ENCODE results near the gene MACROD2. TPM values are rescaled to one million over a fixed set of nuclear protein-coding genes. Genes with fewer than 3 reads are reported as not detected.

The MACROD2 gene
- total and polyA plus RNA-seq, 7 donors: 0.20 to 4.8 (median 0.87) TPM

DNA sequence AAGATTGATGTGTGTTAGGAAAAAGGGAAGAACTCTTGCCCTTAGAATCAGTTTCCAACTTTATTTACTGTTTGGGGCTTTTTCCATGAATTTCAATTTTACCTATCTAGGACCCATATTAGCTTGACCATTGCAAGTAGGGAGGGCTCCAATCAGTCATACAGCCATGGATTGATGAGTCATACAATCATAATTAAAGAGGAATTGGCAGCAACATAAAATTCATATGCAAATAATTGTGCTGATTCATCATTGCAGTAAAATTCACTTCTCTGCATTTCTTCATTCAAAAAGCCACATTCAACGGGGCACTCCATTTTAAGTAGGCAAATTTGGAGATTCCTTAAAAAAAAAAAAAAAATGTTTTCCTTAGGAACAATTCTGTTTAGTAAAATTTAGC lies 1561.6 kb downstream of the MACROD2 start:
- DNase-seq (no peak), ATAC-seq (no peak)
- Histone ChIP-seq H3K4me1 (no peaks in the 10 kb centered on the region), H3K27ac (no peak overlapping the region), H3K27me3 (ENCODE audit: insufficient read depth in 3 of 3, low read length in 2 of 3) (no peaks in the 10 kb centered on the region), H3K9me3 (peaks cover 4% of the 10 kb centered on the region), H3K36me3 (ENCODE audit: insufficient read depth in 1 of 2, low read depth in 1 of 2) (no peaks in the 10 kb centered on the region), H3K4me3 (no peak overlapping the region)
- intact Hi-C loops (cut with DNase I): no loop called here
- WGBS, 3 donors: 84 to 92% (median 84%) methylated on average over 1 of the region's 1 CpG
- no peak for TF ChIP-seq CTCF (IDR thresholded peaks at IDR 0.05)

DNA sequence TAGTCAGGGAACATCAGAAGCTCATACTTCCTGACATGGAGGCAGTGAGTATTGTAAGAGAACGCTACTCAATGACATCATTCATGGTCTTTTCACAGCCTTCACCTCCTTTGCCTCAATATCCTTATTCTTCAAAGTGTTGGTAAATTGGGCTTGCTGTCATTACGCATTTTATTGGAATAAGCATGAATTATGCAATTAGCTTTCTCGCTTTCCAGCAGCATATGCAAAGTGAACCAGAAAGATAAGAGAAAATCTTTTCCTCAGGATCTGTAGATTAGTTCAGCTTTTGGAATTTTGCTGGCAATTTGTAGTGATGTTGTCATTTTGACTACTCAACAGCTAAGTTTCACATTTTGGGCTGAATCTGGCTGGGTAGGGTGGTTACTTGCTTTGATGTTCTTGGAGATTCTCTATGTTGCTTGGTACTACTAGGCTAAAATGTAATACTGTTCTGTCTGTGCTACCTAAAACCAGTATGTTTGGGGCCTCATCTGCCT lies 1565.8 kb downstream of the MACROD2 start:
- intact Hi-C loops (cut with DNase I): no loop called here
- Histone ChIP-seq H3K27me3 (ENCODE audit: insufficient read depth in 3 of 3, low read length in 2 of 3) (no peaks in the 10 kb centered on the region), H3K4me1 (no peaks in the 10 kb centered on the region), H3K36me3 (ENCODE audit: insufficient read depth in 1 of 2, low read depth in 1 of 2) (no peaks in the 10 kb centered on the region), H3K9me3 (no peaks in the 10 kb centered on the region), H3K4me3 (no peak overlapping the region), H3K27ac (no peak overlapping the region)
- ATAC-seq: no peak
- DNase-seq: no peak
- 89 to 92% (median 90%) methylated on average over 3 of the region's 3 CpGs for WGBS, 3 donors
- TF ChIP-seq CTCF (IDR thresholded peaks at IDR 0.05): no peak

- no peaks in the 10 kb centered on the region for H3K4me1 ChIP-seq
- 27 to 41% (median 40%) methylated on average over 5 of the region's 5 CpGs for WGBS, 3 donors
- no peak for ATAC-seq
- no peaks in the 10 kb centered on the region for H3K27me3 ChIP-seq (ENCODE audit: insufficient read depth in 3 of 3, low read length in 2 of 3)
- intact Hi-C loops (cut with DNase I): no loop called here
- H3K27ac ChIP-seq: no peak overlapping the region
- DNase-seq: no peak
- no peaks in the 10 kb centered on the region for H3K9me3 ChIP-seq
- no peak overlapping the region for H3K4me3 ChIP-seq
- TF ChIP-seq CTCF (IDR thresholded peaks at IDR 0.05): no peak
- H3K36me3 ChIP-seq (ENCODE audit: insufficient read depth in 1 of 2, low read depth in 1 of 2): no peaks in the 10 kb centered on the region
These were observed 1566.5 kb downstream of the MACROD2 start for GRCh38 chr20:15561707-15562404.

- Histone ChIP-seq H3K9me3 (no peaks in the 10 kb centered on the region), H3K4me1 (no peaks in the 10 kb centered on the region), H3K4me3 (no peak overlapping the region), H3K36me3 (ENCODE audit: insufficient read depth in 1 of 2, low read depth in 1 of 2) (no peaks in the 10 kb centered on the region), H3K27ac (no peak overlapping the region), H3K27me3 (ENCODE audit: insufficient read depth in 3 of 3, low read length in 2 of 3) (no peaks in the 10 kb centered on the region)
- intact Hi-C loops (cut with DNase I): no loop called here
- TF ChIP-seq CTCF (IDR thresholded peaks at IDR 0.05): no peak
- DNase-seq: no peak
- no peak for ATAC-seq
- WGBS, 3 donors: 33 to 50% (median 40%) methylated on average over 4 of the region's 4 CpGs
These were observed 1568.5 kb downstream of the MACROD2 start for GRCh38 chr20:15563836-15564235.

DNA sequence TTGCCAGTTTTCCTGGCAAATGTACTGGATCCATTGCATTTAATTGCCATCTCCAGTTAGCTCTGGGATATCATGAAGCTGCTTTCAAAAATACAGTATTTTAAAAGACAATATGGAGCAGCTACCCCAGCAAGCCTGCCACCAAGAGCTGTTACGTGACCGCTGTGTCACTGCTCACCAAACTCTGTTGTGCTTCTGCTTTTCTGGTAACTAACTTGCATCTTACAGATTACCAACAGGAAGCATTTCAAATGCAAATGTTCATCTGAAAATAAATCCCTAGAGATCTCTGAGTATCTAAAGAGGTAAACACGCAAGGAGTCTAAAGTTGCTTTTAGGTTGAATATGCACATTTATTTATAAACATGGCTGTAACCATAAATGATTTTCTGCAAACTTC lies 1569.7 kb downstream of the MACROD2 start:
- no peak overlapping the region for H3K4me3 ChIP-seq
- intact Hi-C loops (cut with DNase I): no loop called here
- no peak for ATAC-seq
- WGBS, 3 donors: 82 to 93% (median 88%) methylated on average over 3 of the region's 3 CpGs
- no peak for TF ChIP-seq CTCF (IDR thresholded peaks at IDR 0.05)
- DNase-seq: no peak
- no peaks in the 10 kb centered on the region for H3K27me3 ChIP-seq (ENCODE audit: insufficient read depth in 3 of 3, low read length in 2 of 3)
- no peaks in the 10 kb centered on the region for H3K36me3 ChIP-seq (ENCODE audit: insufficient read depth in 1 of 2, low read depth in 1 of 2)
- no peaks in the 10 kb centered on the region for H3K4me1 ChIP-seq
- H3K27ac ChIP-seq: no peak overlapping the region
- no peaks in the 10 kb centered on the region for H3K9me3 ChIP-seq

Data from psoas muscle (tissue), 8 donors.